Measurements from ENCODE around the gene TMEM260. TPM values are rescaled to one million over a fixed set of nuclear protein-coding genes. Genes with fewer than 3 reads are reported as not detected.

TMEM260 gene
- 5.0 TPM for total RNA-seq
- long read RNA-seq, full-length matches to known transcripts: 3 of 4 reads
- long read RNA-seq, partial matches to known transcripts: 1 of 4 reads
- long read RNA-seq, other reads (novel, unspliced or antisense): 0 of 4 reads

- intact Hi-C loops (cut with DNase I): no loop called here
- peak; percentile 99 for ATAC-seq (ENCODE audit: poor library complexity)
- peak; percentile 91 for DNase-seq
Observed at GRCh38 chr14:56579345-56580220, at the start of gene TMEM260. Gene TMEM260, plus strand, starts transcription at chr14:56579798. Its CDS starts 117 bp downstream, at chr14:56579915.

GRCh38 chr14:56532546-56532945 is 47.1 kb upstream of the TMEM260 start:
- intact Hi-C loops (cut with DNase I): no loop called here
- ATAC-seq (ENCODE audit: poor library complexity) (no peak), DNase-seq (no peak)

GRCh38 chr14:56534656-56535055 is 44.9 kb upstream of the TMEM260 start:
- intact Hi-C loops (cut with DNase I): no loop called here
- ATAC-seq (ENCODE audit: poor library complexity) (no peak), DNase-seq (no peak)

- intact Hi-C loops (cut with DNase I): no loop called here
- DNase-seq (no peak), ATAC-seq (ENCODE audit: poor library complexity) (no peak)
Observed at GRCh38 chr14:56539862-56540261, 39.7 kb upstream of the TMEM260 start.

DNA sequence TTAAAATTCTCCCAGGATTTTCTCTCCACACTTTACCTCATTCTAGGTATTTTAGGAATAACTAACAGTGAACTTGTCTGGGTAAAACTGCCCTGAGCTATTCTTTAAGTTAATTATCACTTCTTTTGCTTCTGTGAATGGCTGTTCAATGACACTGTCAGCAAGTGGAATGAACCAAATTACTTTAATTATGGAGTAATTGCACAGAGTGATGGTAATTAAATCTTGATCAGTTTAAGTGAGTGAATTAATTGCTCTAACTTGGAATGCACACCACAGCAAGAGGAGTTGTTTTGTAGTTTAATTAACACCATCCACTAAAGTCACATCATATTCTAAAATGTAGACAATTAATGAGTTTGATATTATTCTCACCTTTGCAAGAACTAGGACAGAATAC is 36.2 kb upstream of the TMEM260 start:
- no peak for DNase-seq
- ATAC-seq (ENCODE audit: poor library complexity): no peak
- intact Hi-C loops (cut with DNase I): no loop called here

- ATAC-seq (ENCODE audit: poor library complexity) (no peak), DNase-seq (no peak)
- intact Hi-C loops (cut with DNase I): no loop called here
Observed at GRCh38 chr14:56549721-56550120, 29.9 kb upstream of the TMEM260 start.

- intact Hi-C loops (cut with DNase I): no loop called here
- no peak for ATAC-seq (ENCODE audit: poor library complexity)
Observed at GRCh38 chr14:56552615-56553014, 27.0 kb upstream of the TMEM260 start.

GRCh38 chr14:56554301-56554700 is 25.3 kb upstream of the TMEM260 start:
- DNase-seq: no peak
- intact Hi-C loops (cut with DNase I): no loop called here
- ATAC-seq (ENCODE audit: poor library complexity): no peak

More at GRCh38 chr14:56552615-56553014, 27.0 kb upstream of the TMEM260 start:
- no peak for DNase-seq

- intact Hi-C loops (cut with DNase I): no loop called here
Observed at GRCh38 chr14:56555921-56556570, 23.6 kb upstream of the TMEM260 start.

GRCh38 chr14:56559182-56559581 is 20.4 kb upstream of the TMEM260 start:
- ATAC-seq (ENCODE audit: poor library complexity) (no peak), DNase-seq (no peak)
- intact Hi-C loops (cut with DNase I): no loop called here

More at GRCh38 chr14:56555921-56556570, 23.6 kb upstream of the TMEM260 start:
- DNase-seq: no peak
- no peak for ATAC-seq (ENCODE audit: poor library complexity)

GRCh38 chr14:56561606-56562005 is 18.0 kb upstream of the TMEM260 start:
- ATAC-seq (ENCODE audit: poor library complexity): no peak
- DNase-seq: no peak
- intact Hi-C loops (cut with DNase I): no loop called here

DNA sequence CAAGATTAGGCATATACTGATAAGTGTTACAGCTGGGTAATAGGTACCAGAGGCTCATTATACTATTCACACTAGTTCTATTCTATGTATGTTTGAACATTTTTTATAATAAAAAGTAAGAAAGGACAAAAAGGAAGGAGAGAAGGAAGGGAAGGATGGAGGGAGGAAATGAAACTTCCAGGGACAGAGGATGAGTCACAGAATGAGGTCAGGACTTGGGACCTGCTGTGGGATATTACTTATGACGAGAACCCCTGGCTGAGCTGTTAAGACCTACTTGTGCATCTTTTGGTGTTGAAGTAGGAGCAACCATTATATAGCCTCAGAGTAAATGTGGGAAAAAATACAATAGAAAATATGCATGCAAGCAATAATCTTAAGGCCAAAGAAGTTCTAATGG is 16.7 kb upstream of the TMEM260 start:
- intact Hi-C loops (cut with DNase I): no loop called here
- no peak for DNase-seq
- no peak for ATAC-seq (ENCODE audit: poor library complexity)

DNA sequence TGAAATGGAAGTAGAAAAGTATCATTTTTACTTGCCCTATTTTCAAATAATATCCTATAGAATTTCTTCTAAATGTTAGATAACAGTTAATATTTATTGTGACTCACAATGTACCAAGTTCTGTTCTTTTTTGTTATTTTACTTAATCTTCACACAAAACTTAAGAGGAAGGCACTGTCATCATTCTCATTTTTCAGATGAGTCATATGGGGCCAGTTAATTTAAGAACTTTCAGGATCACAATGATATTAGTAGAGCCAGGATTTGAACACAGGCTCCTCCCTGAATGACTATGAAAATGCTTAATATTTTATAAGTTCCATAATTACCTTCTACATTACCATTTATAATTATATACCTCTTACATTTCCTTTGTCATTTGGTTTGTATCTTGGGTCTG is 10.4 kb upstream of the TMEM260 start:
- intact Hi-C loops (cut with DNase I): no loop called here
- DNase-seq (no peak), ATAC-seq (ENCODE audit: poor library complexity) (no peak)

DNA sequence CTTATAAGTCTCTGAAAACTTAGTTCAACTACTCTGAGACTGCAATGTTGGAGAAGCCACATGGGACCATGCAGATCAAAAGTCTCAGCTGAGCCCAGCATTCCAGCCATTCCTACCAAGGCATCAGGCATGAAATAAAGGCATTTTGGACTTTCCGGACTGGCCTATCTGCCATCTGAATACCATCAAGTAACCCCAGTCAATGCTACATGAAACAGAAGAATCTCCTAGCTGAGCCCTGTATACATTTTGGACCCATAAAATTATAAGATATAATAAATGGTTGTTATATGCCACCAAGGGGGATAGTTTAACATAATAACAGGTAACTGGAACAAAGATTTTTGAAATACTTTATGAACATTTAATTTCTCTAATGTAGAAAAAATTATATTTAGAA is 9.3 kb upstream of the TMEM260 start:
- DNase-seq (no peak), ATAC-seq (ENCODE audit: poor library complexity) (no peak)
- intact Hi-C loops (cut with DNase I): no loop called here

DNA sequence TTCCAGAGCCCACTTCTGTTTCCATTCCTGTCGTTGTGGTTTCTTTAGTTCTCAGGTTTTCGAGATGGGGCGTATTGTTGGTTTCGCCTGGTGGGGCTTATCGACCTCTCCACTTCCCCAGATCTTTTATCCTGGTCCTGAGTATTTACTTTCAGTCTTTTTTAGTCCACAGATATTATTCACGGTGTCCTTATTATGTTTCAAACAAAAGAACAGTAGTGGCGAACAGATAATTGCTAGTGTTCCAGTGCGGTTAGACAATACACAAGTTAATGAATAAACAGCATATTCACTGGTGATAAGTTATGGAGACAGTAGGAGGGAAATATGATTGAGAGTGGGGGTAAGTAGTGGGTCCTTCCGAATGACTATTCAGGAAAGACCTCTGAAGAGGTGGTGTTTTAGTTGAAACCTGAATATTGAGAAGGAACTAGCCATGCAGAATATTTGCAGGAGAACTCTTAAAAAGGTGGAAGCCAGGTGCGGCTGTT is 668 bp downstream of the TMEM260 start:
- DNase-seq (no peak), ATAC-seq (ENCODE audit: poor library complexity) (no peak)
- intact Hi-C loops (cut with DNase I): no loop called here

DNA sequence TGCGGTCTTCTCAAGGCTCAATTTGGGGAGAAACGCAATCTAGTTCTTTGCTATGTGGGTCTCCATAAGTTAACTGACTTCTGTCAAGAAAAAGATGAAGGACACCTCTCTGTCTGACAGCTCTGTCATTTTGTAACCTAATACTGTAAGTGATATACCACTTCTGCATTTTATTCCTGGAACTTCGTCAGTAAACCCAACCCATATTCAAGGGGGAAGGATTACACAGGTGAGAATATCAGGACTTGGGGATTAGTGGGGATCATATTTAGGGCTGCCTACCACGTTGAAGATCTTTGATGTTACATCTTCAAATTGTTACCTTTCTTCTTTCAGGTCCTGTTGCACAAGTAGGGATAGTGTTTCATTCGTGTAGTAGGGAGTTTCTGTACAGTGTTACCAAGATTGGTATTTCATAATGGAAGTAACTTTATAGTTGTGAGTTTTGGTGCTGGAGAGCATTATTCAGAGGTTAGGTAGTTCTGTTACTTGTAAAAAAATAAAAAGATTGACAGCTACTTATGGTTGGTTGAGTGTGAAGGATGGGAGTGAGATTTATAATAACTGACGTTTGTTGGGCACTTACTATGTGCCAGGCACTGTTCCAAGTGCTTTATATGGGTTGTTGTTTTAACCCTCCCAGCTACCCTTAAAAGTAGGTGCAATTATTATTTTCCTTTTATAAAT is 1.6 kb downstream of the TMEM260 start:
- intact Hi-C loops (cut with DNase I): no loop called here
- DNase-seq (no peak), ATAC-seq (ENCODE audit: poor library complexity) (no peak)

DNA sequence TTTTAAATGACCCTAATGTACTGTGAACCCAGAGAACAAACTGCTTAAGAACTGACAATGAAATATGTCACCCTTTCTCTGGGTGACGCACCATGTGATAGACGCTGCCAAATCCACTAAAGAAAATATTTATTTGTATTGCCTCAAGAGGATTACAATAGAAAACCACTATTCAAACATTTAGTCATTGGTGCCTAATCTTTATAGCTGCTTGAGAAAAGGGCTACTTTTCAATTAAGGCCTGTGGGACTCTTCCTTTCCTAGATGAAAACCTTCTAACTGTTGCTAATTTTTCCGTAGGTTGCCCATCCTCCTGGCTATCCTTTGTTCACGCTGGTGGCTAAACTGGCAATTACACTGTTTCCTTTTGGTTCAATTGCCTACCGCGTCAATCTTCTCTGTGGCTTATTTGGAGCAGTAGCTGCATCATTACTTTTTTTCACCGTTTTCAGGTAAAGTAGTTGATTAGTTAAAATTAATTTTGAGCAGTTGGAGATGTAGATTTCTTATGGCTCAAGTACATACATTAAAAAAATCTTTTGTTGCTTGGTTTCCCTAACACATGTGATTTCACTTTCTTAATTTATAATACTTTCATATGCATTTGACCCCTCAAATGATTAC is 6.0 kb downstream of the TMEM260 start:
- intact Hi-C loops (cut with DNase I): no loop called here
- ATAC-seq (ENCODE audit: poor library complexity): no peak
- DNase-seq: no peak

GRCh38 chr14:56587701-56588100 is 8.1 kb downstream of the TMEM260 start:
- intact Hi-C loops (cut with DNase I): no loop called here
- ATAC-seq (ENCODE audit: poor library complexity) (no peak), DNase-seq (no peak)

- ATAC-seq (ENCODE audit: poor library complexity) (peak; percentile 89), DNase-seq (peak; percentile 40)
- intact Hi-C loops (cut with DNase I): no loop called here
Observed at GRCh38 chr14:56590535-56590960, 10.9 kb downstream of the TMEM260 start.
